Fibroblast of lung (primary cell): Measurements from ENCODE around the gene APOBEC3H. TPM values are rescaled to one million over a fixed set of nuclear protein-coding genes. Genes with fewer than 3 reads are reported as not detected.
"Not testable (repeated sequence)": the region's sequence is repeated elsewhere in the genome, so short reads cannot be mapped to it uniquely, and the experiment has no call there.

Source experiments
- DNase-seq, 2 donors: peaks; one replicate each; pipeline versions ENCODE4 v3.0.0 to v3.0.0-alpha.2; 2010; ENCODE audit warnings: low read depth in 2 of 2
- H2AFZ ChIP-seq: 2 replicates; pipeline ENCODE4 v1.5.1; 2012; ENCODE audit warnings: low read length, control low read depth, inconsistent platforms
- H3K27ac ChIP-seq: 2 replicates; pipeline ENCODE4 v1.5.1; 2011; ENCODE audit warnings: low read length, control low read depth; ENCODE audit not compliant: insufficient read depth
- H3K27me3 ChIP-seq: 2 replicates; pipeline ENCODE4 v1.5.1; 2011; ENCODE audit warnings: mild to moderate bottlenecking, low read length; ENCODE audit not compliant: control insufficient read depth, insufficient read depth
- H3K36me3 ChIP-seq: 2 replicates; pipeline ENCODE4 v1.5.1; 2011; ENCODE audit warnings: low read length; ENCODE audit not compliant: control insufficient read depth, insufficient read depth
- H3K4me1 ChIP-seq: 2 replicates; pipeline ENCODE4 v1.5.1; 2011; ENCODE audit warnings: low read length; ENCODE audit not compliant: control insufficient read depth, insufficient read depth; ENCODE audit errors: extremely low read depth
- H3K4me2 ChIP-seq: 2 replicates; pipeline ENCODE4 v1.5.1; 2011; ENCODE audit warnings: low read length, control low read depth; ENCODE audit not compliant: insufficient read depth; ENCODE audit errors: extremely low read depth
- H3K4me3 ChIP-seq, 4 experiments: fragments of 200-600 bp in 1 of 4; sonication (generic) in 1 of 4; replicated peaks in 1 of 4; 2 replicates each; pipeline ENCODE4 v1.5.1; 2011 to 2016; ENCODE audit warnings: low read length in 4 of 4, low read depth in 3 of 4, mild to moderate bottlenecking in 3 of 4, control low read depth in 2 of 4, inconsistent platforms in 1 of 4, mixed read lengths in 1 of 4; ENCODE audit not compliant: insufficient read depth in 1 of 4; ENCODE audit errors: control extremely low read depth in 1 of 4
- H3K79me2 ChIP-seq: 2 replicates; pipeline ENCODE4 v1.5.1; 2012; ENCODE audit warnings: mild to moderate bottlenecking, low read length, inconsistent platforms; ENCODE audit not compliant: control insufficient read depth, insufficient read depth
- H3K9ac ChIP-seq: 2 replicates; pipeline ENCODE4 v1.5.1; 2011; ENCODE audit warnings: mild to moderate bottlenecking, low read length, control low read depth; ENCODE audit not compliant: insufficient read depth
- H3K9me3 ChIP-seq: 2 replicates; pipeline ENCODE4 v1.5.1; 2012; ENCODE audit warnings: low read depth, low read length; ENCODE audit not compliant: control insufficient read depth, insufficient read depth
- H4K20me1 ChIP-seq: 2 replicates; pipeline ENCODE4 v1.5.1; 2011; ENCODE audit warnings: low read length; ENCODE audit not compliant: control insufficient read depth, insufficient read depth; ENCODE audit errors: extremely low read depth
- EZH2 ChIP-seq: IDR thresholded peaks from 2 replicates; pipeline ENCODE4 v1.5.1; 2012; ENCODE audit warnings: low read length, control low read depth, mild to moderate bottlenecking; ENCODE audit errors: missing control alignments
- polyA plus RNA-seq, 2 donors: library from polyadenylated mRNA; depleted of rRNA in 1 of 2; stranded (reverse) in 1 of 2; unstranded in 1 of 2; fragments of >200 nt; gene quantifications; 2 replicates each; pipeline ENCODE4 v1.2.1, GENCODE V29; 2011 to 2012; ENCODE audit warnings: missing spikeins in 1 of 2
- total RNA-seq: library from RNA; depleted of rRNA; stranded (reverse); fragments of >200 nt; gene quantifications from 2 replicates; pipeline ENCODE4 v1.2.1, GENCODE V29; 2014
- TF ChIP-seq, protein P1 (sequence below), 2 donors: IDR thresholded peaks in 1 of 2; conservative IDR thresholded peaks in 1 of 2; 1 replicate in 1 of 2; 2 replicates in 1 of 2; pipeline ENCODE4 v1.5.1; 2011 to 2012; ENCODE audit warnings: low read length in 2 of 2, control low read depth in 1 of 2, inconsistent platforms in 1 of 2, low read depth in 1 of 2, mild to moderate bottlenecking in 1 of 2

APOBEC3H gene
- total and polyA plus RNA-seq, 2 donors (not counting 1 experiment from before 2014, with no cell fraction given): 0.20 to 1.3 TPM

DNA sequence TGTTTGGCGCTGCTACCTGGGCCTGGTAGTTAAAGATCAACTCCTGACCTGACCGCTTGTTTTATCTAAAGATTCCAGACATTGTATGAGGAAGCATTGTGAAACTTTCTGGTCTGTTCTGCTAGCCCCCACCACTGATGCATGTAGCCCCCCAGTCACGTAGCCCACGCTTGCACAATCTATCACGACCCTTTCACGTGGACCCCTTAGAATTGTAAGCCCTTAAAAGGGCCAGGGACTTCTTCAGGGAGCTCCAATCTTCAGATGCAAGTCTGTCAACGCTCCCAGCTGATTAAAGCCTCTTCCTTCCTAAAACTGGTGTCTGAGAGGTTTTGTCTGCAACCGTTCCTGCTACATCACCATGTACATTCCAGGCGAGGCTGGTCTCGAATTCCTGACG is 41.4 kb upstream of the APOBEC3H start:
- Histone ChIP-seq H2AFZ (no peak overlapping the region), H3K4me1 (no peaks in the 10 kb centered on the region), H3K27ac (no peak overlapping the region), H3K9ac (no peak overlapping the region), H3K36me3 (no peaks in the 10 kb centered on the region), H3K27me3 (peaks cover 10% of the 10 kb centered on the region), H3K79me2 (no peaks in the 10 kb centered on the region), H3K4me2 (no peak overlapping the region), H3K4me3 (no peak overlapping the region), H4K20me1 (no peaks in the 10 kb centered on the region), H3K9me3 (no peaks in the 10 kb centered on the region)
- TF ChIP-seq EZH2: no peak
- TF ChIP-seq, protein P1, sequence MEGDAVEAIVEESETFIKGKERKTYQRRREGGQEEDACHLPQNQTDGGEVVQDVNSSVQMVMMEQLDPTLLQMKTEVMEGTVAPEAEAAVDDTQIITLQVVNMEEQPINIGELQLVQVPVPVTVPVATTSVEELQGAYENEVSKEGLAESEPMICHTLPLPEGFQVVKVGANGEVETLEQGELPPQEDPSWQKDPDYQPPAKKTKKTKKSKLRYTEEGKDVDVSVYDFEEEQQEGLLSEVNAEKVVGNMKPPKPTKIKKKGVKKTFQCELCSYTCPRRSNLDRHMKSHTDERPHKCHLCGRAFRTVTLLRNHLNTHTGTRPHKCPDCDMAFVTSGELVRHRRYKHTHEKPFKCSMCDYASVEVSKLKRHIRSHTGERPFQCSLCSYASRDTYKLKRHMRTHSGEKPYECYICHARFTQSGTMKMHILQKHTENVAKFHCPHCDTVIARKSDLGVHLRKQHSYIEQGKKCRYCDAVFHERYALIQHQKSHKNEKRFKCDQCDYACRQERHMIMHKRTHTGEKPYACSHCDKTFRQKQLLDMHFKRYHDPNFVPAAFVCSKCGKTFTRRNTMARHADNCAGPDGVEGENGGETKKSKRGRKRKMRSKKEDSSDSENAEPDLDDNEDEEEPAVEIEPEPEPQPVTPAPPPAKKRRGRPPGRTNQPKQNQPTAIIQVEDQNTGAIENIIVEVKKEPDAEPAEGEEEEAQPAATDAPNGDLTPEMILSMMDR (conservative IDR thresholded peaks at IDR 0.05 in 1 of 2, IDR thresholded peaks at IDR 0.05 in 1 of 2; ENCODE audit: low read depth in 1 of 2, low read length in 2 of 2): no peak
- no peak for DNase-seq

DNA sequence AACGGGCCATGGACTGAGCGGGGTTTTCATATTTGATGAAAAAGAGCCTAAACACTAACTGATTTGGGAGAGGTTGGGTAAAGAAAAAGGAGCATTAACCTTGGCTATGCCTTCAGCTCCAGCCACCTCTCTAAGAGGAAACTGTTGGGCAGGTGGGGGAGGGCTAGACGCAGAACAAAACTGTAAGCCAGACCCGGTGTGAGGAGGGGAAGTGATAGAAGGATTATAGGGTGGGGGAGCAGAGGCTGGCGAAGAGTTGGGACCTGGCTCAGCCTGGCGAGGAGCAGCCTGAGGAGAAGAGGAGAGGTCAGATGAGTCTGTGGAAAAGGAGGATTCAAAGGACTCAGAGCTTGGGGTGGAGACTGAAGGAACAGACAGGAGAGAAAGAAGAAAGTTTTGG is 35.8 kb upstream of the APOBEC3H start:
- H2AFZ ChIP-seq, H3K79me2 ChIP-seq, H3K9ac ChIP-seq, H3K4me2 ChIP-seq, H3K27me3 ChIP-seq, H3K36me3 ChIP-seq, H3K27ac ChIP-seq, DNase-seq, H4K20me1 ChIP-seq, H3K4me3 ChIP-seq, H3K4me1 ChIP-seq, H3K9me3 ChIP-seq: not testable (repeated sequence)

DNA sequence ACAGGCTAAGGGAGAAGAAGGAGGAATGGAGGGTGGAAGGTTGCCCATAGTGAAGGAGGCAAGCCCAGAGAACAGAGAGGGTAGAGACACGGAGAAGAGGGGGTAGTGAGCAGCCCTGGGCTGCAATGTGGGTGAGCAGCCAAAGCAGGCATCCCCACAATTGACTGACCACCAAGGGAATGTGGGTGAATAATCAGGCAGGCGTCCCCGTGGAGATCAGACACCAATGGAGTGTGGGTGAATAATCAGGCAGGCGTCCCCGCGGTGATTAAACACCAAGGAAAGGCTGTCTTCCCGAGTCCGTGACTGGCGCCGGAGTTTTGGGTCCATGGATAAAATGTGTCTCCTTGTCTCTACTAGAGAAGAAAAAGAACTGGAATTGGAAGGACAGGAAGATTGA is 35.1 kb upstream of the APOBEC3H start:
- peak in 1 of 2 donors; percentile 68 for DNase-seq
- H3K79me2 ChIP-seq, H3K27ac ChIP-seq, H4K20me1 ChIP-seq, H3K36me3 ChIP-seq, H2AFZ ChIP-seq, H3K4me1 ChIP-seq, H3K9ac ChIP-seq, H3K27me3 ChIP-seq, H3K4me3 ChIP-seq, H3K9me3 ChIP-seq, H3K4me2 ChIP-seq: not testable (repeated sequence)

DNA sequence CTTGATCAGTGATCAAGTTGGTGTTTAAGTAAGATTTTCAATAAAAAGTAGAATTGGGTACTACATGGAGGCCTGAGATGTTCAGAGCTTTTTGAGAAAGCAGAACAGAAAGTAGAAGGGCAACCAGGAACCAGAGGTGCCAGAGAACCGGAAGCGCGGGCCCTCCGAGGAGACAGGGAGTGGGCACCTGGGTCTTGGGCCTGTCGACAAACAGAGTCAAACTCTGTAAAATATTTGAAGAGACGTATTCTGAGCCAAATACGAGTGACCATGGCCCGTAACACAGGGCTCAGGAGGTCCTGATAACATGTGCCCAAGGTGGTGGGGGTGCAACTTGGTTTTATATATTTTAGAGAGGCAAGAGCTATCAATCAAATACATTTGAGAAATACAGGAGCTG is 33.1 kb upstream of the APOBEC3H start:
- H3K36me3 ChIP-seq, H3K79me2 ChIP-seq, H4K20me1 ChIP-seq, H3K27me3 ChIP-seq, H3K4me2 ChIP-seq, H3K4me3 ChIP-seq, H3K4me1 ChIP-seq, H3K27ac ChIP-seq, H3K9ac ChIP-seq, H2AFZ ChIP-seq, H3K9me3 ChIP-seq, DNase-seq: not testable (repeated sequence)

DNA sequence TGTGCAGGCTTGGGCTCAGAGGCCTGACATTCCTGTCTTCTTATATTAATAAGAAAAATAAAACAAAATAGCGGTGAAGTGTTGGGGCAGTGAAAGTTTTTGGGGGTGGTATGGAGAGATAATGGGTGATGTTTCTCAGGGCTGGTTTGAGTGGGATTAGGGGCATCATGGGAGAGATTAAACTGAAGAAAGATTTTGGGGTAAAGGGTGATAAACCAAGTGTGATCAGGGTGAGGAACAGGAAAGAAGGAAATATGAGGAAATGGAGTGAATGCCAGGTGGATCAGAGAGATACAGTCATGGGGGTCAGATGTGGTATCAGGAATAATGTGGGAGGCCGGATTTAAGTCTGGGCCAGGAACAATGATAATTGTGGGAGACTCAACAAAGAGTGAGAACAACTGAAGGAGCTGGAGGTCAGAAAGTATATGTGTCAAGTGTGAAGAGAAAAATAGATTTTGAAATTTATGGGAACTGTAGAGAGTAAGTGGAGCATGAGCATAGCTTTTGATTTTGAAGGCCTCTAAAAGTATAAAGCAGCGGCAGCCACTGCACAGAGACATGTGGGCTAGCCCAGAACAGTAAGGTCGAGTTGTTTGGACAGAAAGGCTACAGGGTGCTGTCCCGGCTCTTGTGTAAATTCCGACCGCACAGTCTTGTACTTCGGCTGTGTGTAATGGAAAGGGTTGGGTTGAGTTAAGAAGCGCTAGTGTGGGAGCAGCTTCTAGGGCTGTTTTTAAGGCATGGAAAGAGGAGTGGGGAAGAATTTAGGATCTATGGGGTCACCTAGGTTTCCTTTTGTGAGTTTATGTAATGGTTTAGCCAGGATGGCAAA is 30.4 kb upstream of the APOBEC3H start:
- not testable (repeated sequence) for H3K4me1 ChIP-seq, H3K9ac ChIP-seq, DNase-seq, H3K27me3 ChIP-seq, H4K20me1 ChIP-seq, H3K79me2 ChIP-seq, H3K4me2 ChIP-seq, H3K27ac ChIP-seq, H3K4me3 ChIP-seq, H2AFZ ChIP-seq, H3K9me3 ChIP-seq, H3K36me3 ChIP-seq
